H9 (cell line): ENCODE data around the gene KLHDC7A. TPM values are rescaled to one million over a fixed set of nuclear protein-coding genes. Genes with fewer than 3 reads are reported as not detected.
A peak's percentile ranks its signal among the peaks of the same experiment; 100 is the strongest.

Experiments
- DNase-seq: peaks from one replicate; pipeline ENCODE4 v3.0.0-alpha.2; 2017
- H2AFZ ChIP-seq: one replicate; pipeline ENCODE4 v1.6.1; 2013; ENCODE audit warnings: mild to moderate bottlenecking, low read length, control low read depth, moderate library complexity
- H2AK5ac ChIP-seq: 2 replicates; pipeline ENCODE4 v1.6.1; 2013; ENCODE audit warnings: low read length, control low read depth, mixed read lengths; ENCODE audit not compliant: insufficient read length
- H2BK120ac ChIP-seq: one replicate; pipeline ENCODE4 v1.6.1; 2013; ENCODE audit warnings: low read depth, mild to moderate bottlenecking, low read length, control low read depth, inconsistent platforms; ENCODE audit not compliant: poor library complexity, severe bottlenecking
- H2BK12ac ChIP-seq: 2 replicates; pipeline ENCODE4 v1.6.1; 2013; ENCODE audit warnings: low read length, control low read depth, mixed read lengths, low read depth; ENCODE audit not compliant: insufficient read length
- H2BK15ac ChIP-seq: 2 replicates; pipeline ENCODE4 v1.6.1; 2013; ENCODE audit warnings: low read depth, low read length, control low read depth
- H2BK20ac ChIP-seq: one replicate; pipeline ENCODE4 v1.6.1; 2013; ENCODE audit warnings: low read depth, mild to moderate bottlenecking, low read length, control low read depth, inconsistent platforms; ENCODE audit not compliant: poor library complexity, severe bottlenecking
- H2BK5ac ChIP-seq: 2 replicates; pipeline ENCODE4 v1.6.1; 2013; ENCODE audit warnings: low read length, control low read depth, mixed read lengths; ENCODE audit not compliant: insufficient read length
- H3K14ac ChIP-seq: 2 replicates; pipeline ENCODE4 v1.6.1; 2013; ENCODE audit warnings: low read length, control low read depth; ENCODE audit not compliant: insufficient read depth
- H3K18ac ChIP-seq: 2 replicates; pipeline ENCODE4 v1.6.1; 2013; ENCODE audit warnings: low read depth, mild to moderate bottlenecking, mixed read lengths, low read length, control low read depth; ENCODE audit not compliant: insufficient read length
- H3K23ac ChIP-seq: 2 replicates; pipeline ENCODE4 v1.6.1; 2013; ENCODE audit warnings: low read length, control low read depth, mixed read lengths, low read depth; ENCODE audit not compliant: insufficient read length
- H3K23me2 ChIP-seq: 2 replicates; pipeline ENCODE4 v1.6.1; 2013; ENCODE audit warnings: low read depth, mild to moderate bottlenecking, mixed read lengths, low read length, control low read depth; ENCODE audit not compliant: insufficient read length, poor library complexity, severe bottlenecking
- H3K27ac ChIP-seq: 2 replicates; pipeline ENCODE4 v1.5.1; 2013; ENCODE audit warnings: low read length, control low read depth, mixed read lengths, low read depth; ENCODE audit not compliant: insufficient read length
- H3K27me3 ChIP-seq: 2 replicates; pipeline ENCODE4 v1.6.1; 2013; ENCODE audit warnings: low read length, control low read depth, inconsistent platforms; ENCODE audit not compliant: insufficient read depth
- H3K4ac ChIP-seq: 2 replicates; pipeline ENCODE4 v1.6.1; 2013; ENCODE audit warnings: low read depth, mild to moderate bottlenecking, control low read depth, inconsistent platforms, low read length, moderate library complexity
- H3K4me1 ChIP-seq: 2 replicates; pipeline ENCODE4 v1.6.1; 2013; ENCODE audit warnings: low read length, control low read depth, inconsistent platforms; ENCODE audit not compliant: insufficient read depth
- H3K4me2 ChIP-seq: 2 replicates; pipeline ENCODE4 v1.6.1; 2013; ENCODE audit warnings: low read length, control low read depth, mixed read lengths; ENCODE audit not compliant: insufficient read length, insufficient read depth
- H3K56ac ChIP-seq: 2 replicates; pipeline ENCODE4 v1.6.1; 2013; ENCODE audit warnings: low read depth, mild to moderate bottlenecking, mixed read lengths, low read length, control low read depth; ENCODE audit not compliant: insufficient read length
- H3K79me1 ChIP-seq: 2 replicates; pipeline ENCODE4 v1.6.1; 2013; ENCODE audit warnings: low read depth, mild to moderate bottlenecking, moderate library complexity, low read length, control low read depth, inconsistent platforms; ENCODE audit not compliant: insufficient read depth, poor library complexity, severe bottlenecking
- H3K79me2 ChIP-seq: 2 replicates; pipeline ENCODE4 v1.6.1; 2013; ENCODE audit warnings: low read length, control low read depth, inconsistent platforms; ENCODE audit not compliant: insufficient read depth
- H3K9ac ChIP-seq: 2 replicates; pipeline ENCODE4 v1.6.1; 2013; ENCODE audit warnings: low read length, control low read depth, mixed read lengths; ENCODE audit not compliant: insufficient read length; ENCODE audit errors: extremely low read depth
- H3K9me3 ChIP-seq: one replicate; pipeline ENCODE4 v1.6.1; 2013; ENCODE audit warnings: low read depth, low read length, inconsistent platforms; ENCODE audit not compliant: control insufficient read depth
- H3T11ph ChIP-seq: one replicate; pipeline ENCODE4 v1.6.1; 2013; ENCODE audit warnings: mild to moderate bottlenecking, low read length, control low read depth, inconsistent platforms
- H4K20me1 ChIP-seq: one replicate; pipeline ENCODE4 v1.6.1; 2013; ENCODE audit not compliant: control insufficient read depth, insufficient read length, insufficient read depth
- H4K5ac ChIP-seq: 2 replicates; pipeline ENCODE4 v1.6.1; 2013; ENCODE audit warnings: low read depth, mild to moderate bottlenecking, mixed read lengths, low read length, control low read depth; ENCODE audit not compliant: insufficient read length
- H4K8ac ChIP-seq: replicated peaks from 2 replicates; pipeline ENCODE4 v1.6.1; 2013; ENCODE audit warnings: low read length, control low read depth, mixed read lengths, low read depth; ENCODE audit not compliant: insufficient read length
- H4K91ac ChIP-seq: 2 replicates; pipeline ENCODE4 v1.6.1; 2013; ENCODE audit warnings: low read depth, mild to moderate bottlenecking, moderate library complexity, mixed read lengths, low read length, control low read depth; ENCODE audit not compliant: insufficient read length
- H3K27ac Mint-ChIP-seq, 3 experiments: 2 replicates in 2 of 3; 3 replicates in 1 of 3; pipeline ENCODE4 v1.8.0; 2020 to 2021; ENCODE audit warnings: mixed read lengths in 3 of 3, mild to moderate bottlenecking in 1 of 3, moderate library complexity in 1 of 3
- H3K27me3 Mint-ChIP-seq: 2 replicates; pipeline ENCODE4 v1.8.0; 2021; ENCODE audit warnings: low read depth, mild to moderate bottlenecking, moderate library complexity, mixed read lengths
- H3K36me3 Mint-ChIP-seq, 3 experiments: 2 replicates in 2 of 3; 3 replicates in 1 of 3; pipeline ENCODE4 v1.8.0; 2020 to 2021; ENCODE audit warnings: low read depth in 3 of 3, mixed read lengths in 3 of 3; ENCODE audit not compliant: insufficient read depth in 1 of 3
- H3K4me1 Mint-ChIP-seq, 2 experiments: 2 replicates each; pipeline ENCODE4 v1.8.0; 2020; ENCODE audit warnings: mixed read lengths in 2 of 2
- H3K4me3 Mint-ChIP-seq, 2 experiments: 2 replicates in 1 of 2; 3 replicates in 1 of 2; pipeline ENCODE4 v1.8.0; 2020 to 2021; ENCODE audit warnings: mild to moderate bottlenecking in 2 of 2, mixed read lengths in 2 of 2, moderate library complexity in 1 of 2
- H3K9me3 Mint-ChIP-seq, 2 experiments: 2 replicates in 1 of 2; 3 replicates in 1 of 2; pipeline ENCODE4 v1.8.0; 2020; ENCODE audit warnings: mild to moderate bottlenecking in 2 of 2, mixed read lengths in 2 of 2, moderate library complexity in 1 of 2
- WGBS: extraction: QIAGEN DNeasy Blood & Tissue Kit; methylation state at CpG from one replicate; pipeline ENCODE4 v1.1.7; 2013; ENCODE audit warnings: missing lambda C conversion rate, low lambda C conversion rate, mixed read lengths; ENCODE audit not compliant: insufficient read length; ENCODE audit errors: extremely low coverage; 5-methylcytosine and 5-hydroxymethylcytosine counted together
- total RNA-seq: library from RNA; stranded (reverse); gene quantifications from 2 replicates; pipeline ENCODE4 v1.2.1, GENCODE V29; 2021
- TF ChIP-seq, protein P1 (sequence below): fragments of 200-600 bp; sonication (generic); conservative IDR thresholded peaks from 3 replicates; pipeline ENCODE4 v1.8.0; 2021; ENCODE audit warnings: antibody characterized with exemption, mild to moderate bottlenecking

Gene KLHDC7A
- total RNA-seq, 1 experiment from 2014 or later: 11.4 TPM

DNA sequence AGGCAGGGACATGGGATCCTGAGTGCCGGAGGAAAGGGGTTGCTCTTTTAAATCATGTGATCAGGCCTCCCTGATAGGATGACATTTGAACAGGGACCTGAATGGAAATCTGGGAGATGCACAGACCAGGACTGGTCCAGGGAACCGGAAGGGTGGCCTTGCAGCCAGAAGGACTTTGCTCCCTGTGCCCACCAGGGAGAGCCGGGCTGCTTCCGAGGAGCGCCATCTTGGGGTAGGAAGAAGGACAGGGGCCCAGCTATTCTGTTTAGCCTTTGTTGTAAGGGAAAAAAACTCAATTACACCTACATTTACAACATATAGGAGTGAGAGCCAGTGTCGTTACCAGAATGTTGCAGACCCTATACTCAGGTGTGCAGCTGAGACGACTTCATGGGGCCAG is 5.5 kb downstream of the KLHDC7A start:
- Histone ChIP-seq H3K4ac (no peak overlapping the region), H3K9me3 (no peaks in the 10 kb centered on the region), H3K4me2 (no peak overlapping the region), H2AK5ac (no peak overlapping the region), H3T11ph (no peak overlapping the region), H3K23me2 (no peaks in the 10 kb centered on the region), H4K8ac (no peak overlapping the region), H4K5ac (no peak overlapping the region), H3K9ac (no peak overlapping the region), H2BK20ac (no peak overlapping the region), H3K4me1 (peaks cover 3% of the 10 kb centered on the region; the same call in 1 of the 2 replicates), H3K79me1 (no peaks in the 10 kb centered on the region), H3K79me2 (no peaks in the 10 kb centered on the region; the same call in 1 of the 2 replicates), H2BK120ac (no peak overlapping the region), H2BK15ac (no peak overlapping the region), H2BK5ac (no peak overlapping the region), H3K23ac (no peak overlapping the region), H2BK12ac (no peak overlapping the region), H3K56ac (no peak overlapping the region), H2AFZ (no peak overlapping the region), H4K20me1 (no peaks in the 10 kb centered on the region), H3K14ac (no peak overlapping the region), H3K27ac (no peak overlapping the region), H4K91ac (no peak overlapping the region), H3K18ac (no peak overlapping the region), H3K27me3 (no peaks in the 10 kb centered on the region; the same call in 1 of the 2 replicates)
- peak; percentile 70 for DNase-seq
- peaks cover 23 to 27% (median 25%) of the 10 kb centered on the region in 3 experiments for H3K36me3 Mint-ChIP-seq
- H3K4me1 Mint-ChIP-seq: peaks cover 25 to 34% of the 10 kb centered on the region in 2 experiments
- H3K27ac Mint-ChIP-seq: 0 out of 7 replicates have a peak overlapping the region, but pooled peaks of 1 of the 3 experiments have one; percentile 56
- H3K27me3 Mint-ChIP-seq: peaks cover 2% of the 10 kb centered on the region; the same call in 1 of the 2 replicates
- no peak overlapping the region for H3K4me3 Mint-ChIP-seq
- peaks cover 0 to 12% of the 10 kb centered on the region in 2 experiments; a peak in 3 of 5 replicates for H3K9me3 Mint-ChIP-seq
- WGBS: no CpG with 5 or more reads among the region's 7 CpGs
- TF ChIP-seq, protein P1, sequence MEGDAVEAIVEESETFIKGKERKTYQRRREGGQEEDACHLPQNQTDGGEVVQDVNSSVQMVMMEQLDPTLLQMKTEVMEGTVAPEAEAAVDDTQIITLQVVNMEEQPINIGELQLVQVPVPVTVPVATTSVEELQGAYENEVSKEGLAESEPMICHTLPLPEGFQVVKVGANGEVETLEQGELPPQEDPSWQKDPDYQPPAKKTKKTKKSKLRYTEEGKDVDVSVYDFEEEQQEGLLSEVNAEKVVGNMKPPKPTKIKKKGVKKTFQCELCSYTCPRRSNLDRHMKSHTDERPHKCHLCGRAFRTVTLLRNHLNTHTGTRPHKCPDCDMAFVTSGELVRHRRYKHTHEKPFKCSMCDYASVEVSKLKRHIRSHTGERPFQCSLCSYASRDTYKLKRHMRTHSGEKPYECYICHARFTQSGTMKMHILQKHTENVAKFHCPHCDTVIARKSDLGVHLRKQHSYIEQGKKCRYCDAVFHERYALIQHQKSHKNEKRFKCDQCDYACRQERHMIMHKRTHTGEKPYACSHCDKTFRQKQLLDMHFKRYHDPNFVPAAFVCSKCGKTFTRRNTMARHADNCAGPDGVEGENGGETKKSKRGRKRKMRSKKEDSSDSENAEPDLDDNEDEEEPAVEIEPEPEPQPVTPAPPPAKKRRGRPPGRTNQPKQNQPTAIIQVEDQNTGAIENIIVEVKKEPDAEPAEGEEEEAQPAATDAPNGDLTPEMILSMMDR: peak; percentile 78
